GM18867 (cell line): ENCODE measurements around the gene DCAF6.

Source experiments
- ATAC-seq: cut with Tn5 transposase; IDR thresholded peaks from one replicate; pipeline ENCODE4 v1.9.1; 2021; ENCODE audit warnings: mild to moderate bottlenecking, moderate library complexity; ENCODE audit not compliant: unreplicated experiment

DCAF6 gene

GRCh38 chr1:168099337-168099801 is 162.9 kb downstream of the DCAF6 start:
- no peak for ATAC-seq

GRCh38 chr1:168100315-168101002 is 164.0 kb downstream of the DCAF6 start:
- no peak for ATAC-seq

GRCh38 chr1:168101336-168101735 is 164.9 kb downstream of the DCAF6 start:
- no peak for ATAC-seq

- ATAC-seq: no peak
These were observed 166.0 kb downstream of the DCAF6 start for GRCh38 chr1:168102487-168102886.

GRCh38 chr1:168104535-168104934 is 168.1 kb downstream of the DCAF6 start:
- no peak for ATAC-seq

GRCh38 chr1:168105846-168106245 is 169.4 kb downstream of the DCAF6 start:
- ATAC-seq: no peak

- ATAC-seq: no peak
These were observed 169.8 kb downstream of the DCAF6 start for GRCh38 chr1:168106274-168106673.

GRCh38 chr1:168110896-168111545 is 174.5 kb downstream of the DCAF6 start:
- ATAC-seq: no peak

GRCh38 chr1:168112673-168113305 is 176.3 kb downstream of the DCAF6 start:
- ATAC-seq: no peak

- ATAC-seq: no peak
These were observed 178.4 kb downstream of the DCAF6 start for GRCh38 chr1:168114845-168115244.

- no peak for ATAC-seq
These were observed 179.9 kb downstream of the DCAF6 start for GRCh38 chr1:168116327-168116799.

GRCh38 chr1:168119750-168120149 is 183.3 kb downstream of the DCAF6 start:
- ATAC-seq: no peak

GRCh38 chr1:168121401-168122011 is 185.0 kb downstream of the DCAF6 start:
- no peak for ATAC-seq

- ATAC-seq: no peak
These were observed 188.6 kb downstream of the DCAF6 start for GRCh38 chr1:168125051-168125450.
